ENCODE data around the gene AKR1B1.
A peak's percentile ranks its signal among the peaks of the same experiment; 100 is the strongest.
"Not testable (repeated sequence)": the region's sequence is repeated elsewhere in the genome, so short reads cannot be mapped to it uniquely, and the experiment has no call there.

Gene AKR1B1

DNA sequence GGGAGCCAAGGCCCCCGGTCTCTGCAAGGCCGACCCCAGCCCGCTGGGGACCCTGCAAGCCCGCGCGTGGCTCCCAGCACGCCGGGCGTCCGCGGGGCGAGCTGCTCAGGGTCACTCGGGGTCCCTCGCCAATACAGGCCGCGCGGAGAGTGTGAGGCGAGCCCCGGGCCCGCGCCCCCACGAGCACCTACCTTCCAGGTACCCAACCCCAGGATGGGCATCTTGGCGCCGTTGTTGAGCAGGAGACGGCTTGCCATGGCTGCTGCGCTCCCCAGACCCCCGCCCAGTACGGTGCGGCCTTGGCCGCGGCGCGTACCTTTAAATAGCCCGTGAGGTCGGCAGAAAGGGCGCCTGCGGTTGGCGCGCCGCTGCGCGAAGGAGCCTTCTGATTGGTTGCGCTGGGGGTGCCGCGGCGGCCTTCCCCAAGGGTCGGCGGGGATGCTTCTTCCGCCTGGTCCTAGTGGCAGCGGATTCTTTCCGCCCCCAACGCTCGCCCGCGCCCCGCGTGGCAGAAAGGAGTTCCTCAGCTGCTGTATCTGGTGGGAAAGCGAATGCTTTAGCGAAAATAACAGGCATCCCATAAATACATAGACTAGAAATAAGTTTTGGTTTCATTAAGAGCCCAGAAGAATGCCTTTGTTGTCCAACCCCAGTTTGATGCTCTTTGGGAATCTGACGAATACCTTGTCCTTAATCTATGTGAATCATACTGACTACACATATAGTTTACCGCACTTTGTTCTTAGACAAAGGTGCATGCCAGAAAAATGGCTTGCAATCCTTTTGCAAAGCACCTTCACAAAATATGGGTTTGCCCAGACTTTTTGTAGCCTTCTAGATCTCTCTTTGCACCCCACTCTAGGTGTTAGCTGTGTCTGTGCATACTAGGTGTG, at the start of gene AKR1B1:
Gene AKR1B1 (minus strand): TSS at position 295 of the 893 bp plus-strand sequence. CDS start 38 bp downstream, at position 257.
- peak; percentile 95 to 96 for DNase-seq

DNA sequence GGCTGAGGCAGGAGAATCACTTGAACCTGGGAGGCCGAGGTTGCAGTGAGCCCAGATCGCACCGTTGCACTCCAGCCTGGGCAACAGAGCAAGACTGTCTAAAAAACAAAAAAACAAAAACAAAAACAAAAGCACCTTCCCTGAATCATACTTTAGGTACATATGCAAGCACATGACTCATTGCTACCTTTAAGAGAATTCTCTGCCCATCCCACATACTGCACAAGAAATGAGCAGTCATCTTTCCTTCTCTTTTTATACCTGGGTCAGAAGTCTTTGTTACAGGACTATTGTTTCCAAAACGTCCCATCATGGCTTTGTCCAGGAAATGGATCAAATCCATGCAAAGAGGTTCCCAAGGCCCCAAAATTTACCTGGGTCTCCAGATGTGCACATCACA, 47.0 kb upstream of the AKR1B1 start:
- DNase-seq, result no peak

DNA sequence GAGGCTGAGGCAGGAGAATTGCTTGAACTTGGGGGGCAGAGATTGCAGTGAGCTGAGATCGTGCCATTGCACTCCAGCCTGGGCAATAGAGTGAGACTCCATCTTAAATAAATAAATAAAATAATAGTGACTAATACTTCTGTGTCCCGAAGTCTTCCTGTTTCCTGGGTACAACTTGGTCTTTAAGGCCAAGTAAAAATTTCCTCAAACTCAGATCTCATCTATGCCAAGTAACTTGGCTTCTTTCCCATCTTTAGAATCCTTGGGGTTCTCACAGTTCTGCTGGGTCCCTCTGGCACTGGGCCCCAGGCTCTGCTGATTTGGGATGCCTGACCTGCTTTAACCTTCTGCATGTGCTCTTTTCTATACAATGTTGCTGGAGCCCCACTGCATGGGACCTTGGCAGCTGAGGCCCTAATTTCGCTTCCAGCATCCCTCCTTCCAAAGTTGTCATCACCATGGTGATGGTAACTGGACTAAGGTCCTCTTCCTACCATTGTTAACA, 45.8 kb upstream of the AKR1B1 start:
- no peak for DNase-seq

DNA sequence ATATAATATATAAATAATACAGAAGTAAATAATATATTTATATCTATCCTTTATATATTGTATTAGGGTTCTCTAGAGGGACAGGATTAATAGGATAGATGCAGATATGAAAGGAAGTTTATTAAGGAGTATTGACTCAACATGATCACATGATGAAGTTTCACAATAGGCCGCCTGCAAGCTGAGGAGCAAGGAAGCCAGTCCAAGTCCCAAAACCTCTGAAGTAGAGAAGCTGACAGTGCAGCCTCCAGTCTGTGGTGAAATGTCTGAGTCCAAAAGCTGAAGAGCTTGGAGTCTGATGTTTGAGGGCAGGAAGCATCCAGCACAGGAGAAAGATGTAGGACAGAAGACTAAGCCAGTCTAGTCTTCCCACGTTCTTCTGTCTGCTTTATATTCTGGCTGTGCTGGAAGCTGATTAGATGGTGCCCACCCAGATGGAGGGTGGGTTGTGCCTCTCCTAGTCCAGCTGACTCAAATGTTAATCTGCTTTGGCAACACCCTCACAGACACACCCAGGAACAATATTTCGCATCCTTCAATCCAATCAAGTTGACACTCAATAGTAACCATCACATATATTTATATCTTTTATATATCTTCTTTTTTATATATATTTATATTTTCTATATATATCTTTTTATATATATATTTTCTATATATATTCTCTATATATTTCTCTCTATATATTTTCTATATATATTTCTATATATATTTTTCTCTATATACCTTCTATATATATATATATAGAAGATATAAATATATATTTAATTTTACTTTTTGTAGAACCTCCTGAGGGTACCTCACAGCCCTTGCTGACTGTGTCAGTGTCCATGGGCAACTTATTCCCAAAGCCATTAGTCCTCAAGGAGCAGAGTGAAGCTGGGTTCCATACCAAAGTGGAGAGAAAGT, 43.8 kb upstream of the AKR1B1 start:
- DNase-seq, result no peak

DNA sequence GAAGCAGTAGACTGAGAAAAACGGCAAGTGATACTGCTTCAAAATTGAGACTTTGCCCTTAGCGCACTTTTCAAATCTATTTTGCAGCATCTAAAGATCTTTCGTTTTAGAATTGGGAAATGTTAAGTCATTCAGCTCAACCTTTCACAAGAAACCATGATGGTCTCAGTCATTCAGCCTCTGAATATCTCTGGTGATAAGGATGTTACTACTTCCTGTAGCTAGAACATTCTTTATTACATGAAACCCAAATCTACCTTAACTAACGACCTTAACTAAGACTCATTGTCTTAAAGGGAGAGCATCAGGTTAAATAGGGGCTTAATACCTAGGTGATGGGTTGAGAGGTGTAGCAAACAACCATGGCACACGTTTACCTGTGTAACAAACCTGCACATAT, 42.1 kb upstream of the AKR1B1 start:
- no peak for DNase-seq

DNA sequence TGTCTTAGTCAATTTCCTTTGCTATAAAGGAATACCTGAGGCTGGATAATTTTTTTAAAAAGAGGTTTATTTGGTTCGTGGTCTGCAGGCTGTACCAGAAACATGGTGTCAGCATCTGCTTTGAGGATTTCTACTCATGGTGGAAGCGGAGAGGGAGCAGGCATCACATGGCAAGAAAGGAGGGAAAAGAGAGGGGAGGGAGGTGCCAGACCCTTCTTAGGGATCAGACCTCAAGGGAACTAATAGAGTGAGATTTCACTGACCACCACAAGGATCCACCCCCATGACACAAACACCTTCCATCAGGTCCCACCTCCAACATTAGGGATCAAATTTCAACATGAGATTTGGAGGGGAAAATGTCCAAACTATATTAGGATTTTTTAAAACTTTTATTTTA, 41.5 kb upstream of the AKR1B1 start:
- no peak for DNase-seq

DNA sequence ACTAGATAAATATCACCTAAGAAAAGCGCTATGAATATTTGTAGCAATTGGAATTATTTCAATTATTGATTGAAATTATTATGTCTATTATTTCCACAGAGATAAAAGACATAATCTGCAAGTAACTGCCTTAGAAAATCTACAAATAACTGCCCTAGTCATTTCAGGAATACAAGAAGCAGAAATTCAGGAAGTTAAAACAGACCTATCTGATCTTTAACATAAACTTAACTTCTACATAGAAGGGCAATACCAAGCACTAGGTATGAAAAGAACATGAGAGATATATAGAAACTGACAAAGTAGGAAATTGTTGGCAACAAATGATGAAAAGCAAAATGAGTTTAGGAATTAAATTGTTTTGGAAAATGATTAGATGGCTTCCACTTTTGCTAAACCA, 36.6 kb upstream of the AKR1B1 start:
- DNase-seq, result no peak

DNA sequence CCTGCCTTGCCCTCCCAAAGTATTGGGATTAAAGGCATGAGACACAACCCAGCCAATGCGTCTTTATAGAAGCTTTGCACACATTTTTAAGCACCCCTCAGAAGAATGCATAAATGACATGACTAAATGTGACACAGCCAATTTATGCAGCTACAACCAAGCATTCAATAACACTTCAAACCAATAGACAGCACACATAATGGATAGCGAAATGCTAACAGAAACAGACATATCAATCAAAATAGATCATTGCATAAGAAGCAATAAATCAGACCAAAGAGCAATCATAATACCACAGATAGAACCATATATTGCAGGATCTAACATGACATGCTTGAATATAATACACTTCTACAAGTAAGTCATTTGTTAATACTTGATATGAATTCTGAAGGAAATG, 34.2 kb upstream of the AKR1B1 start:
- DNase-seq, result no peak

DNA sequence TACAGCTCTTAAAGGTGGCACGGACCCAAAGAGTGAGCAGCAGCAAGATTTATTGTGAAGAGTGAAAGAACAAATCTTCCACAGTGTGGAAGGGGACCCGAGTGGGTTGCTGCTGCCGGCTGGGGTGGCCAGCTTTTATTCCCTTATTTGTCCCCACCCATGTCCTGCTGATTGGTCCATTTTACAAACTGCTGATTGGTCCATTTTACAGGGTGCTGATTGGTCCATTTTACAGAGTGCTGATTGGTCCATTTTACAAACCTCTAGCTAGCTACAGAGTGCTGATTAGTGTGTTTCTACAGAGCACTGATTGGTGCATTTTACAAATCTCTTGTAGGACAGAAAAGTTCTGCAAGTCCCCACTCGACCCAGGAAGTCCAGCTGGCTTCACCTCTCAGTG, 28.8 kb upstream of the AKR1B1 start:
- not testable (repeated sequence) for DNase-seq

DNA sequence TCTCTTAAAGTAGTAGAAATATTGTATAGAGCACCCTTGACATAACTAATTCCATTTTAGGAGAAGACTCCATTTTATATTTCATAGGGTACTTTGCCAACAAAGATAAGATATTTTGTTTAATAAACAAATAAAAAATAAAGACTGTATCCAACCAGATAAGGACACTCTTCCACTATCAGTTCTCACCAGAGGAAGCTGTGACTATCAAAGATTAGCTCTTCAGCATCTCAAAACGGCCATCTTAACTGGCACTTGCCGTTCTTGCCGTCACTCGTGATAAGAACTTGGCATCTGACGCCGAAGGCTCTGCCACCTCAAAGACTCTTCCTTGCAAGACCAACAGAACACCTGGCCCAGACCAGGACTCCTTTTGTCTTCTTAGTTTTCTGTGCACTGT, 26.3 kb upstream of the AKR1B1 start:
- DNase-seq, result no peak

DNA sequence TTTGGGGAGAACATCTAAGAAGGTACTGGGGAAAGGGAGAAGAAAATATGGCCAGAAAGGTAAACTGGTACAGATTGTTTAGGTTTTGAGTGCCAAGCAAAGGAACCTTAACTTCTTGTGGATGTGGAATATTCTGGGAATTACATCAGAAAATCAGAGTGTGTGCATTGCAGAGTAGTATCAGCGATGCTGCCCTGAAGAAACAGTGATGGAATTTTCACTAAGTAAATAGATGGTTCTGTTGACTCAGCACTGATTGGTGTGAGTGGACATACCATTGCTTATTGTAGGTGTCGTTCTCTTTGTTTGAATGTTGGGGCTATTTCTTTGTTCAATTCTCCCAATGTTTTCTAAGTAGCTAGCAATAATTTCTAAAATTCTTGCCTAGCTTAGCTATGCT, 24.4 kb upstream of the AKR1B1 start:
- no peak for DNase-seq

DNA sequence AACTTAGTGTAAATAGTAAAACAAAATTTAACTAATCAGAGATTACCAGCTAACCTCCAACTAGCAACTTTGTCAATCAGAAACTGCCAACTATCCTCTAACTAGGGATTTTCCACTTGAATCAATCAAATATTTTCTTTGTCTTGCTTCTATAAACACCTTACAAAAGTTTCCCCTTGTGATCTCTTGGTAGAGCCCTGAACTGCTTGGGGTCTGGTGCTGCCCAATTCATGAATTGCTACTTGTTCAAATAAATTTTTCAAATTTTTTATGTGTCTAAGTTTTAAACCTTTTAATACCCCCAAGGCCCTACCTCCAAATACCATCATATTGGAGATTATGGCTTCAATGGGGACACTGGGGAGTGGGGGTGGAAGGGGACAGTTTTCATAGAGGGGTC, 24.0 kb upstream of the AKR1B1 start:
- no peak for DNase-seq

DNA sequence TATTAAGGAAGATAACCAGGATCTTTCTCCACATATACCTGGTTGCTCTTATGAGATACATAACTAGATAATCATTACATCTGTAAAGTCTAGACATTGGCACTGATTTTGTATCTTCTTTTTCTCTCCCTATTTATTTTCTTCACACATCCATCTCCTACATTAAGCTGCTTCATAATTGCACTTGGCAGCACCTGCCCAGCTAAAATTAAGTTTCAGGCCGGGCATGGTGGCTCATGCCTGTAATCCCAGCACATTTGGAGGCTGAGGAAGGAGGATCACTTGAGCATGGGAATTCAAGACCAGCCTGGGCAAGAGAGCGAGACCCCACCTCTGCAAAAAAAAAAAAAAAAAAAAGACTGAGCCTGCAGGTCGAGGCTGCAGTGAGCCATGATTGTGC, 22.3 kb upstream of the AKR1B1 start:
- no peak for DNase-seq

DNA sequence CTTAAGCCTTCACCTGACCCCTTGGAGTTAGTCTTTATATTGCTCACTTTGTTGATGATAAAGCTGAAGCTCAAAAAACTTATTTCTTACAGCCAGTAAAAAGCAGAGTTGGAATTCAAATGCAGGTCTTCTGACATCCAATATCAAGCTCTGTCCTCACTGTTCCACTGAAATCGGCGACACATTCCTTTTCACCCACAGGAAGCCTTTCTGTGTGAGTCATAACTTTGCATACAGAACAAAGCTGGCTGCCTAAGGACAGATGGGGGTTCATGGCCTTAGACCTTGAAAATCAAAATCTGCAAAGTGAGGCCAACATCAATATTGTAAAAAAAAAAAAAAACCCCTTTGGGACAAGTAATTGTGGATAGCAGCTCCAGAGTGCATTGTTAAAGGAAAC, 21.8 kb upstream of the AKR1B1 start:
- no peak for DNase-seq

DNA sequence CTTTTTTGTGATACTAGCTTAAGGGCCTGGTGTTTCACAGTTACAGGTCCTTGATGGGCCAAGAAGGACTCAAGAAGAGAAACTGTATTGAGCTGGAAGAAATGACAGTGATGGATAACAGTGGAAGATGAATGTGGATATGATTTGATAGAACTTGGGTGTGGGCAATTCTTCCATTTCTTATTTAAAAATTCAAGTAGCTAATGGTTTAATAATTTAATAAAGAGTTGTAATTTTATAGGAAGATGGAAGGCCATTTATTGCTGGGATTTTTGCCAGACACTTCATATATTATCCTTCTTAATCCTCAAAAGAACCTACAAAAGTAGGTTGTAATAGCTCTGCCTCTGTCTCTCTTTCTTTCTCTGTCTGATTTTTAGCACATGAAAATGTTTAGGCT, 21.3 kb upstream of the AKR1B1 start:
- no peak for DNase-seq

DNA sequence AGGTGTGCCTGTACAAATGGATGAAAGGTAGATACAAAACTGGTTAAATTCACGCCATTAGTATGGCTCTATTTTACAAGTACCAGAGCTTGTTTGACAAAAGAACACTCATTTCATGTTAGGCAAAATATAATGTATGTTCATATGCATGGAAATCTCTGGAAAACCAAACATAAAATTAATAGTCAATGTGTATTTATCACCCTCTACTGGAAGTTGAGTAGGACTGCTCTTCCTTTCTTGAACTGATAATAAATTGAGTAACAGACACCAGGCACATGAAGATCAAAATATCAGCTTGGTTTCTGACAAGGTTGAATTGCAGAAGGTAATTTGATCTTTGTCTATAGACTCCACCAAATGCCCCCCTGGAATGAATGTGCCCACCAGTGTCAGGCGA, 19.8 kb upstream of the AKR1B1 start:
- no peak for DNase-seq

DNA sequence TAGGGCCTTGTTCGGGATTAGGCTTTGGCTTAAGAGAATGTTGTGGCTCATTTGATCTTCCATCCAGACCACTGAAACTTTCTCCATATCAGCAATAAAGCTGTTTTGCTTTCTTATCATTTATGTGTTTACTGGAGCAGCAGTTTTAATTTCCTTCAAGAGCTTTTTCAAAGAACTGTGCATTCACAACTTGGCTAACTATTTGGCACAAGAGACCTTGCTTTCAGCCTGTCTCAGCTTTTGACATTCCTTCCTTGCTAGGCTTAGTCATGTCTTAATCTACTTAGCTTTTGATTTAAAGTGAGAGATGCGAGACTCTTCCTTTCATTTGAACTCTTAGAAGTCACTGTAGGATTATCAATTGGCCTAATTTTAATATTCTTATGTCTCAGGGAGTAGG, 19.1 kb upstream of the AKR1B1 start:
- no peak for DNase-seq

DNA sequence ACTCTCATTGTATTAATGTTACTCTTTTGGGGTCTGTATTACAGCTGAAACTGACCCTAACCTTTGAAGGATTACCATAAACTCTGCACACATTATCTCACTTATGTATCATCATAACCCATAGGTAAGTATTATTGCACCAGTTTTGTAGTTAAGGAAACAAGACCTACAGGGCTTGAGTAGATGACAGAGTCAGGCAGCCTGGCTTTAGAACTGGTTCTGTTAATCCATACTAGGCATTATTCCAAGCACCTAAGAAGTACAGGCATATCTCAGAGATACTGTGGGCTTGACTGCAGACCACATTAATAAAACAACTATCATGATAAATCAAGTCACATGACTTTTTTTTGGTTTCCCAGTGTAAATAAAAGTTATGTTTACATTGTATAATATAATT, 17.1 kb upstream of the AKR1B1 start:
- no peak for DNase-seq

DNA sequence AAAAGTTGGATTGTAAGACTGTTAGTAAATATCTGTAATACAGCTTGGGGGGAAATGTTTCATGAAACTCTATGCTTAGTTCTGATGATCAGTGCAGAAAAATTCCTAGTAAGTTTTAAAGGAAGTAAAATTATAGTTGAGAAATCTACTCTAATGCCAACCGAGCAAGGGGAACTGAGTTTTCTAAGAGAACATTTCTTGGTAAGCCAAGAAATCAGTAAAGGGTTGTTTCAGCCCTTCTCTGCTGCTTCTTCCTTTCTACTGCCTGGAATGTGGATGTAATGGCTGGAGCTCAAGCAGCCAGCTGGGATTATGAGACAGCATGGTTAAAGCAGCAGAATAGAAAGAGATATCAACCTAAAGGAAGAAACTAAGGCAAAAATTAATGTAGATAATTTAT, 15.9 kb upstream of the AKR1B1 start:
- DNase-seq, result no peak

DNA sequence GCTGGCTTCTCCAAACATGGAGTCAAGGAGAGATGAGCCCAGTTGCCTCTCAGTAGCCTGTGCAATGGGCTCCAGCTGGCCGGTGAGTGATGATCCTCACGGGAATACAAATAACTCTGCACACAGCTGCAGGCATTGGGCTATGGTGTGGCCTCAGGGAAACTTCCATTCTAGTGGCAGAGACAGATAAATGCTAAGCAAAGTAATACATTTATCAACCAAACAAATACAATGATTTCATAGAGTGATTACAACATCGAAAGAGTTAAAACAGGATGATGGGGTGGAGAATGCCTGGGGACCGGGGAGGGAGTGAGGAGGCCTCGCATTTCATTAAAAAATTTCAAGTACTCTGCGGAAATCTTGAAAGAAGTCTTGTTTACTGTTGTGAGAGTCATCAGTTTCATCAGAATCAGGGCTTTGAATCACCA, 15.0 kb upstream of the AKR1B1 start:
- no peak for DNase-seq

DNA sequence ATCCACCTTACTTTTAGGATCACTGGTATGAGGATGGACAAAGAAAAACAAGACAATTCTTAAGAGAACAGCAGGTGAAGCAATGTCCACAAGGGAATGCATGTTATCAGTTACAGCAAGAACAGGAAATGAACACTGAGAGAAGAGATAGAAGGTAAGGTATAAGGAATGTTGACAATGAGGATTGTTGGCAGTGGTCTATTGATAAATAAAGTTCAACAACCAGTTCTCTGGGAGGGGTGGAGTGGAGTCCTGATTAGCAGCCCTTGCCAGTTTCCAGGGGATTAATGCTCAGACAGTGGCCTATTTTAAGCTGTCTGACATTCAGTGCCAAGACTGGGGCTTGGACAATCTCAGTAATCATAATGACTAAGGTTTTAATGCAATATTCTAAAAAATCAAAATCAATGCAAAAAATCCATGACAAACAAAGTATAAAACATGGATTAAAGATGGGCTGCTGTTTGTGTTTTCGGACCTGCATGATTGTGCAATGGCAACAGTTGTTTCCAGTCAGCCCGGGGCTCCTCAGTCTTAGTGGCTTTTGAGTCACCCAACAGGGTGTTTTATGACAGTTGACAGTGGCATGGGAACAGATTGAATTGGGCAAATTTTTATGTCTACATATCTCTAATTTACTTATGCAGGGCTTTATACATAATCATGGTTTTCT, 13.8 kb upstream of the AKR1B1 start:
- no peak for DNase-seq

DNA sequence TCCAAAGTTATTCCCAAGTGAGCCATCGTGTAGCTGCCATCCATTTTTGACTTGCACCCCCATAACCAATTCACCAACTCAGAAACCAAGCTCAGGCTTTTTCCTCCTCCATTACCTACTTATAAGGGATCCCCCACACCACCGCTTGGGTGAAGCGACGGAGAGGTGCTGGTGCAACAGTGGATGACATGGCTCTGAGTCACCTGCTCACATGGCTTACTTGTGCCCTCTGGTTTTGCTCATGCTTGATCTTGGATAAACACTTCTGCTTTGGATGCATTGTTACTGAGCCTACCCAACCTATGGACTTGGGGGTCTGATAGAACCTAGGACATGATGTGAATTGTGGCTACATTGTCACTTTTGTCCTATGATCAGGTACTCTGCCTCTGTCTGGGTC, 12.0 kb upstream of the AKR1B1 start:
- DNase-seq, result no peak

DNA sequence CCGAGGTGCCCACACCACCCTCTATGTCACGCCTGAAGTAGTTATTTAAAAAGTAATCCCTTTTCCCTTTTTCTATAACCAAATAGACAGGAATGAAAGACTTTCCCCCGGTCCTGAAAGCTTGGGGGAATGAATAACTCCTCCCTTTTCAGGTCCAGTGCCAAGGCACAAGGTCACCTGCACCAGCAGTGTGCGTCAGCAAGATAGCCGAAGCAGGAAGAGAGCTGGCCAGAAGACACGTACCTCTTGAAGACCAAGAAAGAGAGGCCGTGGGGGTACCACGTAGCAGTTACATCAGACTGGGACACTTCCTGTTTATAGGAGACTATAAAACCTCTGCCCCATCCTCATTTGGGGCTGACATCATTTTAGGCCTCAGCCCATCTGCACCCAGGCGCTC, 10.7 kb upstream of the AKR1B1 start:
- no peak for DNase-seq

Data from NCI-H2081 (cell line).